HepG2 (cell line): ENCODE results near the gene NR2F1-AS1. TPM values are rescaled to one million over a fixed set of nuclear protein-coding genes. Genes with fewer than 3 reads are reported as not detected.

Source experiments
- ATF6 ChIP-seq: sonication (generic); formaldehyde crosslinking; conservative IDR thresholded peaks from 2 replicates; pipeline ENCODE4 v1.4.0; 2020; ENCODE audit warnings: missing genetic modification reagents
- KLF6 ChIP-seq: IDR thresholded peaks from 2 replicates; pipeline ENCODE4 v1.8.0; 2016; ENCODE audit warnings: missing biosample characterization, missing genetic modification reagents
- ZBTB4 ChIP-seq: sonication (generic); formaldehyde crosslinking; IDR thresholded peaks from 2 replicates; pipeline ENCODE4 v1.4.0; 2020; ENCODE audit warnings: missing genetic modification reagents, mild to moderate bottlenecking, borderline replicate concordance
- ZBTB43 ChIP-seq: sonication (generic); formaldehyde crosslinking; conservative IDR thresholded peaks from 2 replicates; pipeline ENCODE4 v1.4.0; 2020; ENCODE audit warnings: missing genetic modification reagents
- ZNF34 ChIP-seq: sonication (generic); formaldehyde crosslinking; IDR thresholded peaks from 2 replicates; pipeline ENCODE4 v1.4.0; 2020; ENCODE audit warnings: mild to moderate bottlenecking, missing genetic modification reagents, borderline replicate concordance
- ZNF597 ChIP-seq: sonication (generic); formaldehyde crosslinking; IDR thresholded peaks from 2 replicates; pipeline ENCODE4 v1.5.0; 2020; ENCODE audit warnings: missing genetic modification reagents
- ZSCAN9 ChIP-seq: IDR thresholded peaks from 2 replicates; pipeline ENCODE4 v1.6.1; 2016; ENCODE audit warnings: borderline replicate concordance
- polyA plus RNA-seq, 8 experiments: library from polyadenylated mRNA; depleted of rRNA in 3 of 8; stranded (reverse) in 7 of 8; unstranded in 1 of 8; fragments of >200 nt; fragmentation: Illumina TruSeq in 4 of 8; extraction: Trizol in 4 of 8; gene quantifications; 2 replicates each; pipeline versions ENCODE4 v1.2.1 to v1.2.3, GENCODE V29; 2011 to 2016; ENCODE audit warnings: low read depth in 4 of 8, missing spikeins in 1 of 8, mixed read lengths in 1 of 8; ENCODE audit not compliant: insufficient read depth in 1 of 8
- total RNA-seq, 5 experiments: library from RNA; depleted of rRNA; stranded (reverse); fragments of >200 nt; fragmentation: Illumina TruSeq; extraction: Trizol; gene quantifications; 2 replicates each; pipeline ENCODE4 v1.2.3, GENCODE V29; 2016; ENCODE audit warnings: low read depth in 1 of 5
- TF ChIP-seq, protein P1 (sequence below): sonication (generic); formaldehyde crosslinking; IDR thresholded peaks from 2 replicates; pipeline ENCODE4 v1.4.0; 2020; ENCODE audit warnings: mild to moderate bottlenecking, low read depth, missing genetic modification reagents

NR2F1-AS1 gene
- total and polyA plus RNA-seq, 2 of the 13 experiments (the other 11 are each of a cell fraction or from before 2014, with no cell fraction given): 2.8 TPM

- TF ChIP-seq ZNF597 (CRISPR knock-in tag) (no peak), ZBTB43 (CRISPR knock-in tag) (no peak), ATF6 (CRISPR knock-in tag) (no peak), ZBTB4 (CRISPR knock-in tag) (no peak), ZSCAN9 (no peak), KLF6 (CRISPR knock-in tag) (no peak), ZNF34 (CRISPR knock-in tag) (no peak)
- TF ChIP-seq, protein P1, sequence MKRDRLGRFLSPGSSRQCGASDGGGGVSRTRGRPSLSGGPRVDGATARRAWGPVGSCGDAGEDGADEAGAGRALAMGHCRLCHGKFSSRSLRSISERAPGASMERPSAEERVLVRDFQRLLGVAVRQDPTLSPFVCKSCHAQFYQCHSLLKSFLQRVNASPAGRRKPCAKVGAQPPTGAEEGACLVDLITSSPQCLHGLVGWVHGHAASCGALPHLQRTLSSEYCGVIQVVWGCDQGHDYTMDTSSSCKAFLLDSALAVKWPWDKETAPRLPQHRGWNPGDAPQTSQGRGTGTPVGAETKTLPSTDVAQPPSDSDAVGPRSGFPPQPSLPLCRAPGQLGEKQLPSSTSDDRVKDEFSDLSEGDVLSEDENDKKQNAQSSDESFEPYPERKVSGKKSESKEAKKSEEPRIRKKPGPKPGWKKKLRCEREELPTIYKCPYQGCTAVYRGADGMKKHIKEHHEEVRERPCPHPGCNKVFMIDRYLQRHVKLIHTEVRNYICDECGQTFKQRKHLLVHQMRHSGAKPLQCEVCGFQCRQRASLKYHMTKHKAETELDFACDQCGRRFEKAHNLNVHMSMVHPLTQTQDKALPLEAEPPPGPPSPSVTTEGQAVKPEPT (CRISPR knock-in tag): no peak
- TF ChIP-seq, all 625 proteins: peak for 0
Observed at GRCh38 chr5:93601802-93602155, 20.8 kb upstream of the NR2F1-AS1 start (continued).
